Left lung (tissue), 10 donors: ENCODE data around the gene TXK. TPM values are rescaled to one million over a fixed set of nuclear protein-coding genes. Genes with fewer than 3 reads are reported as not detected.

Experiments used
- ATAC-seq: fragments of 200-7000 bp; cut with Tn5 transposase; one replicate; pipeline ENCODE4 v1.9.1; 2020; ENCODE audit warnings: moderate library complexity
- DNase-seq, 4 donors: peaks; one replicate each; pipeline ENCODE4 v3.0.0-alpha.2; 2013 to 2020
- H3K27ac ChIP-seq, 2 donors: fragments of 200-600 bp; sonication (generic) in 1 of 2; one replicate each; pipeline versions ENCODE4 v1.5.0 to v1.8.0; 2020 to 2021
- H3K27me3 ChIP-seq, 2 donors: fragments of 200-600 bp; sonication (generic) in 1 of 2; one replicate each; pipeline versions ENCODE4 v1.5.0 to v1.8.0; 2020 to 2021
- H3K36me3 ChIP-seq, 2 donors: fragments of 200-600 bp; sonication (generic) in 1 of 2; one replicate each; pipeline versions ENCODE4 v1.5.0 to v1.8.0; 2020 to 2021
- H3K4me1 ChIP-seq, 2 donors: fragments of 200-600 bp; one replicate each; pipeline ENCODE4 v1.8.0; 2021
- H3K4me3 ChIP-seq, 2 donors: fragments of 200-600 bp; sonication (generic) in 1 of 2; one replicate each; pipeline versions ENCODE4 v1.5.0 to v1.8.0; 2020 to 2021; ENCODE audit warnings: mild to moderate bottlenecking in 1 of 2
- H3K9me3 ChIP-seq, 2 donors: fragments of 200-600 bp; sonication (generic) in 1 of 2; one replicate each; pipeline versions ENCODE4 v1.5.0 to v1.8.0; 2020 to 2021
- CTCF ChIP-seq, 2 donors: fragments of 200-600 bp; sonication (generic) in 1 of 2; IDR thresholded peaks; one replicate each; pipeline versions ENCODE4 v1.5.0 to v1.8.0; 2021; ENCODE audit warnings: antibody characterized with exemption in 2 of 2
- intact Hi-C, 2 donors: fragments of 100-400 bp; cut with DNase I; formaldehyde crosslinking; loops; one replicate each; pipeline versions ENCODE4 v1.11.2 to v1.14.2; 2022
- polyA plus RNA-seq, 6 donors: library from polyadenylated mRNA; unstranded; fragments of 120-200 nt; gene quantifications; one replicate each; pipeline ENCODE4 v1.2.1, GENCODE V29; 2013; ENCODE audit not compliant: insufficient read length in 6 of 6
- total RNA-seq, 2 donors: library from RNA; stranded (reverse); fragmentation: NEBNext Ultra II Directional; extraction: Animal tissue kit (Norgen Biotek cat#: 25700); gene quantifications; one replicate each; pipeline ENCODE4 v1.2.1, GENCODE V29; 2021
- donor health status: DM: no; HTN: yes; CAD: no.
- donor health status: DM: no; HTN: no; CAD: no.

Gene TXK
- total and polyA plus RNA-seq, 8 donors, result 2.4 to 5.5 (median 4.2) TPM

- no peaks in the 10 kb centered on the region for H3K36me3 ChIP-seq
- intact Hi-C loops, result no loop called here
- DNase-seq (peak in 2 of 4 donors; percentile 23 to 30), ATAC-seq (no peak)
- no peak overlapping the region for H3K27ac ChIP-seq
- H3K27me3 ChIP-seq, result no peaks in the 10 kb centered on the region
- no peaks in the 10 kb centered on the region for H3K9me3 ChIP-seq
- H3K4me1 ChIP-seq, result no peaks in the 10 kb centered on the region
- no peak overlapping the region for H3K4me3 ChIP-seq
- TF ChIP-seq CTCF (IDR thresholded peaks at IDR 0.05), result no peak
These were observed 33.8 kb downstream of the TXK start for GRCh38 chr4:48100256-48100655.

DNA sequence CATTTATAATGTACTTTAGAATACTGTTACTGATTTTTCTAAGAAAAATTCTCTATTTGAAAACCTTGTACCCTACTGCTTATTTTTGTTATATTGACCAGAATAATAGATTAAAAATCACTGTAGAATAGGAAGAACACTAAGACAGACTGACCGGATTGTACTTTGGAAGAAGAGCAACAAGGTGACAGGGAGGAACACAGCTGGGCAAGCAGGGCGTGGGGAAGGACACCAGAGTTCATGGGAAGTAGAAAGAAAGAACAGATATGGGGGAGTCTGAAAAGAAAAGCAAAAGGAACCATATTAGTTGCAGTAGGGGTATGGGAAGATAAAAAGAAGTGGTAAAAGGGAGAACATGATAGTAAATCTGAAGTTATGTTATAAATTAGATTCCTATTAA lies 38.6 kb downstream of the TXK start:
- intact Hi-C loops, result no loop called here
- Histone ChIP-seq H3K9me3 (no peaks in the 10 kb centered on the region), H3K4me3 (no peak overlapping the region), H3K27ac (no peak overlapping the region), H3K27me3 (no peaks in the 10 kb centered on the region), H3K4me1 (no peaks in the 10 kb centered on the region), H3K36me3 (no peaks in the 10 kb centered on the region)
- ATAC-seq, result no peak
- no peak for TF ChIP-seq CTCF (IDR thresholded peaks at IDR 0.05)
- no peak for DNase-seq

- TF ChIP-seq CTCF (IDR thresholded peaks at IDR 0.05), result no peak
- Histone ChIP-seq H3K4me1 (no peaks in the 10 kb centered on the region), H3K9me3 (no peaks in the 10 kb centered on the region), H3K27me3 (no peaks in the 10 kb centered on the region), H3K4me3 (no peak overlapping the region), H3K36me3 (no peaks in the 10 kb centered on the region), H3K27ac (no peak overlapping the region)
- ATAC-seq, result peak; percentile 32
- intact Hi-C loops, result no loop called here
- no peak for DNase-seq
These were observed 40.0 kb downstream of the TXK start for GRCh38 chr4:48093991-48094416.

GRCh38 chr4:48090621-48091020 lies 43.4 kb downstream of the TXK start:
- no peak for DNase-seq
- TF ChIP-seq CTCF (IDR thresholded peaks at IDR 0.05), result no peak

DNA sequence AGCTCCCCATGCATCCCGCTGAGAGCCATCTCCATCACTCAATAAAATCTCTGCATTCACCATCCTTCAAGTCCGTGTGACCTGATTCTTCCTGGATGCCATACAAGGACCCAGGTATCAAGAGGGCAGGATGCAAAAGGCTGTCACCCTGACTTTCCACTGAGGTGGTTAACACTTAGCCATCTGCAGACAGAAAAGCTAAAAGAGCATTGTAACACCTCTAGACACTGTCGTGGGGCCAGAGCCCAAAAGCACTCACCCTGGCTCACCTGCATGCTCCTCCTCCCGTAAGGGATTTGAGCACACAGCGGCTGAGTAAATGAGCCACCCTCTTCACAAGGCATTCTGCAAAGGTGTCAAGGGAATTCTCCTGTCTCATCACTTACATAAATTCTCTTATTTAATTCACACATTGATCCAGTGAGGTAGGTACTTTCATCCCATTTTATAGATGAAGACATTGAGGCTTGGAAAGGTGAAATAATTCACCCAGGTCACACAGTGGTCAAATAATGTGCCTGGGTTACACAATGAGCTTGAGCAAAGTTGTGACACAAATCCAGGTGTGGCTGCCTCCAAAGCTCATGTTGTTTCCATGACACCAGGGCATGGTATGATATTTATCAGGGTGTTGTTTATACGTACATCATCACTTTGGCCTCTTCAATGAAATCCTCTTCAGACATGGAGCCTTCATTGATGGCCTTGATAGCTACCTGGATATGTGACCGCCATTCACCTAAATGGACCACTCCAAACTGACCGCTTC lies 48.0 kb downstream of the TXK start:
- ATAC-seq (no peak), DNase-seq (no peak)
- Histone ChIP-seq H3K4me3 (no peak overlapping the region), H3K4me1 (no peaks in the 10 kb centered on the region), H3K9me3 (no peaks in the 10 kb centered on the region), H3K27me3 (no peaks in the 10 kb centered on the region), H3K27ac (no peak overlapping the region), H3K36me3 (no peaks in the 10 kb centered on the region)
- TF ChIP-seq CTCF (IDR thresholded peaks at IDR 0.05), result no peak
- intact Hi-C loops, result no loop called here

More at GRCh38 chr4:48090621-48091020, 43.4 kb downstream of the TXK start:
- Histone ChIP-seq H3K27ac (no peak overlapping the region), H3K9me3 (no peaks in the 10 kb centered on the region), H3K36me3 (no peaks in the 10 kb centered on the region), H3K27me3 (no peaks in the 10 kb centered on the region), H3K4me3 (no peak overlapping the region), H3K4me1 (no peaks in the 10 kb centered on the region)
- ATAC-seq, result no peak
- intact Hi-C loops, result no loop called here
